K562 (cell line): Measurements from ENCODE around the gene BMS1. TPM values are rescaled to one million over a fixed set of nuclear protein-coding genes. Genes with fewer than 3 reads are reported as not detected.

ENCODE experiments used
- ETV5 ChIP-seq: sonication (generic); formaldehyde crosslinking; IDR thresholded peaks from 2 replicates; pipeline ENCODE4 v1.4.0; 2020; ENCODE audit warnings: low read depth, mild to moderate bottlenecking, missing genetic modification reagents
- JUNB ChIP-seq: fragments of 450-650 bp; formaldehyde crosslinking; conservative IDR thresholded peaks from 2 replicates; pipeline ENCODE4 v1.4.0; 2020; ENCODE audit warnings: mild to moderate bottlenecking
- KDM4B ChIP-seq, 2 experiments: fragments of 450-650 bp in 1 of 2; sonication (generic) in 1 of 2; IDR thresholded peaks; 2 replicates each; pipeline ENCODE4 v1.6.1; 2016 to 2017; ENCODE audit warnings: borderline replicate concordance in 2 of 2, antibody characterized with exemption in 1 of 2, low read depth in 1 of 2, mild to moderate bottlenecking in 1 of 2
- NRF1 ChIP-seq, 2 experiments: fragments of 450-650 bp; IDR thresholded peaks in 1 of 2; conservative IDR thresholded peaks in 1 of 2; 2 replicates each; pipeline ENCODE4 v1.6.1; 2014; ENCODE audit warnings: mild to moderate bottlenecking in 2 of 2
- PHF21A ChIP-seq: fragments of 450-650 bp; IDR thresholded peaks from 2 replicates; pipeline ENCODE4 v1.6.1; 2017; ENCODE audit warnings: low read depth, borderline replicate concordance
- SMC3 ChIP-seq: conservative IDR thresholded peaks from 2 replicates; pipeline ENCODE4 v1.6.1; 2011; ENCODE audit warnings: low read depth, low read length, improper control_type of control experiment; ENCODE audit not compliant: insufficient read depth
- TAL1 ChIP-seq: fragments of 450-650 bp; IDR thresholded peaks from 2 replicates; pipeline ENCODE4 v1.6.1; 2016; ENCODE audit warnings: mild to moderate bottlenecking
- THRAP3 ChIP-seq: fragments of 450-650 bp; IDR thresholded peaks from 2 replicates; pipeline ENCODE4 v1.6.1; 2016; ENCODE audit warnings: mild to moderate bottlenecking, inconsistent platforms, borderline replicate concordance
- ZNF696 ChIP-seq: fragments of 250-450 bp; sonication (Bioruptor Pico); conservative IDR thresholded peaks from 2 replicates; pipeline ENCODE4 v1.4.0; 2020; ENCODE audit warnings: mild to moderate bottlenecking, moderate library complexity
- ZNF77 ChIP-seq: fragments of 250-450 bp; sonication (Bioruptor Pico); IDR thresholded peaks from 2 replicates; pipeline ENCODE4 v1.5.0; 2020
- polyA plus RNA-seq, 8 experiments: library from polyadenylated mRNA; depleted of rRNA in 4 of 8; stranded (reverse) in 5 of 8; unstranded in 3 of 8; fragments of >200 nt; fragmentation: Nextera tagmentation in 2 of 8; fragmentation: Illumina TruSeq in 1 of 8; extraction: Ambion mirVana in 2 of 8; extraction: Trizol in 1 of 8; gene quantifications; 2 replicates each; pipeline versions ENCODE4 v1.2.1 to v1.2.3, GENCODE V29; 2011 to 2014; ENCODE audit warnings: inconsistent platforms in 1 of 8, missing spikeins in 1 of 8
- total RNA-seq, 7 experiments: library from RNA; depleted of rRNA in 6 of 7; stranded (reverse); fragments of >200 nt in 6 of 7; fragmentation: Illumina TruSeq in 2 of 7; extraction: Trizol in 2 of 7; gene quantifications; 2 replicates each; pipeline versions ENCODE4 v1.2.1 to v1.2.3, GENCODE V29; 2011 to 2021; ENCODE audit warnings: low replicate concordance in 1 of 7
- TF ChIP-seq, protein P1 (sequence below): sonication (generic); formaldehyde crosslinking; IDR thresholded peaks from 2 replicates; pipeline ENCODE4 v1.8.0; 2023; ENCODE audit warnings: mild to moderate bottlenecking, missing genetic modification reagents
- TF ChIP-seq, protein P2 (sequence below): sonication (generic); formaldehyde crosslinking; IDR thresholded peaks from 2 replicates; pipeline ENCODE4 v1.8.0; 2022; ENCODE audit warnings: missing genetic modification reagents, mild to moderate bottlenecking, borderline replicate concordance
- TF ChIP-seq, protein P3 (sequence below): IDR thresholded peaks from 2 replicates; pipeline ENCODE4 v1.6.1; 2014; ENCODE audit warnings: antibody characterized with exemption
- TF ChIP-seq, protein P4 (sequence below): conservative IDR thresholded peaks from 2 replicates; pipeline ENCODE4 v1.6.1; 2011; ENCODE audit warnings: low read depth, mild to moderate bottlenecking, low read length; ENCODE audit not compliant: control insufficient read depth

The BMS1 gene
- total and polyA plus RNA-seq, 9 of the 15 experiments (the other 6 are each of a cell fraction or from before 2014, with no cell fraction given), result 11.1 to 46.9 (median 32.7) TPM

DNA sequence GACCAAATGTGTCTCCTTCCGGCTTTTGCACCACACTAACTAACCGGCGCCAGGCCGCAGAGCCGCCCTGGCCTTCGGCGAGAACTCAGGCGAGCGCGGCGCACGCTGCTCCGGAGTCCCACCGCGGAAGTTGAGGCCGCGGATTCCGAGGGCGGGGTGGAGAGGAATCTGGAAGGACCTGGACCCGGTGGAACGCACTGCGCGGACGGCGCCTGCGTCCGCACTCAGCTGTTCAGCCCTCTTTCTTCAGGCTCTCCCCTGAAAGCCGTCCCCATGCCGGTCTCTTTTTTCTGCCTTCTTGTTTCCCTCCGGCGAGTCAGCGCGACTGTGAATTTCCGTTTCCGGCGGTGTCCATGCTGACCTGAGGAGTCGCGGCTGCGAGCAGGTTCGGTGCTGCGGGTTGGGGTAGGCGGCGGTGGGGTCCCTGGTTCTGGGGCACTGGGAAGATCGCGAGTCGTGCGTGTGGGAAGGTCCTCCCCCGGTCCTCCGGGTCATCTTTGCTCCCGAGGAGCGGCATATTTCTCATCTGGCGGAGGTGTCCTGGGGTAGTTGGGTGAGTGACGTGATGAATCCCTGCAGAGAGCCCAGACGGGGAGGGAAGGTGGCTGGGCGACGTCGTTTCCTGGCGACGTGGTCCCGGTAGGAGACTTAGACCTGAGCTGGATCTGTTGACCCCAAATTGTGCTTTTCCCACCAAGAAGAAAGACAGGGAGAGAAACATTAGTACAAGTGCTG is at the start of gene BMS1 (continued):
- peak in 1 of 2 experiments; percentile 98; a peak in 2 of 4 replicates for TF ChIP-seq KDM4B (IDR thresholded peaks at IDR 0.05; ENCODE audit: borderline replicate concordance in 2 of 2, low read depth in 1 of 2)
- peak; percentile 95; the same call in 1 of the 2 replicates for TF ChIP-seq THRAP3
- TF ChIP-seq, protein P1, sequence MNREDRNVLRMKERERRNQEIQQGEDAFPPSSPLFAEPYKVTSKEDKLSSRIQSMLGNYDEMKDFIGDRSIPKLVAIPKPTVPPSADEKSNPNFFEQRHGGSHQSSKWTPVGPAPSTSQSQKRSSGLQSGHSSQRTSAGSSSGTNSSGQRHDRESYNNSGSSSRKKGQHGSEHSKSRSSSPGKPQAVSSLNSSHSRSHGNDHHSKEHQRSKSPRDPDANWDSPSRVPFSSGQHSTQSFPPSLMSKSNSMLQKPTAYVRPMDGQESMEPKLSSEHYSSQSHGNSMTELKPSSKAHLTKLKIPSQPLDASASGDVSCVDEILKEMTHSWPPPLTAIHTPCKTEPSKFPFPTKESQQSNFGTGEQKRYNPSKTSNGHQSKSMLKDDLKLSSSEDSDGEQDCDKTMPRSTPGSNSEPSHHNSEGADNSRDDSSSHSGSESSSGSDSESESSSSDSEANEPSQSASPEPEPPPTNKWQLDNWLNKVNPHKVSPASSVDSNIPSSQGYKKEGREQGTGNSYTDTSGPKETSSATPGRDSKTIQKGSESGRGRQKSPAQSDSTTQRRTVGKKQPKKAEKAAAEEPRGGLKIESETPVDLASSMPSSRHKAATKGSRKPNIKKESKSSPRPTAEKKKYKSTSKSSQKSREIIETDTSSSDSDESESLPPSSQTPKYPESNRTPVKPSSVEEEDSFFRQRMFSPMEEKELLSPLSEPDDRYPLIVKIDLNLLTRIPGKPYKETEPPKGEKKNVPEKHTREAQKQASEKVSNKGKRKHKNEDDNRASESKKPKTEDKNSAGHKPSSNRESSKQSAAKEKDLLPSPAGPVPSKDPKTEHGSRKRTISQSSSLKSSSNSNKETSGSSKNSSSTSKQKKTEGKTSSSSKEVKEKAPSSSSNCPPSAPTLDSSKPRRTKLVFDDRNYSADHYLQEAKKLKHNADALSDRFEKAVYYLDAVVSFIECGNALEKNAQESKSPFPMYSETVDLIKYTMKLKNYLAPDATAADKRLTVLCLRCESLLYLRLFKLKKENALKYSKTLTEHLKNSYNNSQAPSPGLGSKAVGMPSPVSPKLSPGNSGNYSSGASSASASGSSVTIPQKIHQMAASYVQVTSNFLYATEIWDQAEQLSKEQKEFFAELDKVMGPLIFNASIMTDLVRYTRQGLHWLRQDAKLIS (CRISPR knock-in tag), result peak; percentile 94
- no peak for TF ChIP-seq ZNF77 (CRISPR knock-in tag)
- TF ChIP-seq, protein P2, sequence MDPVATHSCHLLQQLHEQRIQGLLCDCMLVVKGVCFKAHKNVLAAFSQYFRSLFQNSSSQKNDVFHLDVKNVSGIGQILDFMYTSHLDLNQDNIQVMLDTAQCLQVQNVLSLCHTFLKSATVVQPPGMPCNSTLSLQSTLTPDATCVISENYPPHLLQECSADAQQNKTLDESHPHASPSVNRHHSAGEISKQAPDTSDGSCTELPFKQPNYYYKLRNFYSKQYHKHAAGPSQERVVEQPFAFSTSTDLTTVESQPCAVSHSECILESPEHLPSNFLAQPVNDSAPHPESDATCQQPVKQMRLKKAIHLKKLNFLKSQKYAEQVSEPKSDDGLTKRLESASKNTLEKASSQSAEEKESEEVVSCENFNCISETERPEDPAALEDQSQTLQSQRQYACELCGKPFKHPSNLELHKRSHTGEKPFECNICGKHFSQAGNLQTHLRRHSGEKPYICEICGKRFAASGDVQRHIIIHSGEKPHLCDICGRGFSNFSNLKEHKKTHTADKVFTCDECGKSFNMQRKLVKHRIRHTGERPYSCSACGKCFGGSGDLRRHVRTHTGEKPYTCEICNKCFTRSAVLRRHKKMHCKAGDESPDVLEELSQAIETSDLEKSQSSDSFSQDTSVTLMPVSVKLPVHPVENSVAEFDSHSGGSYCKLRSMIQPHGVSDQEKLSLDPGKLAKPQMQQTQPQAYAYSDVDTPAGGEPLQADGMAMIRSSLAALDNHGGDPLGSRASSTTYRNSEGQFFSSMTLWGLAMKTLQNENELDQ (CRISPR knock-in tag), result peak; percentile 95; the same call in 1 of the 2 replicates
- TF ChIP-seq SMC3, result peak; percentile 36; the same call in 1 of the 2 replicates
- TF ChIP-seq PHF21A, result peak; percentile 80; the same call in 1 of the 2 replicates
- no peak for TF ChIP-seq JUNB (CRISPR knock-in tag)
- TF ChIP-seq NRF1 (conservative IDR thresholded peaks at IDR 0.05 in 1 of 2, IDR thresholded peaks at IDR 0.05 in 1 of 2), result peak; percentile 88 to 91
- TF ChIP-seq, protein P3, sequence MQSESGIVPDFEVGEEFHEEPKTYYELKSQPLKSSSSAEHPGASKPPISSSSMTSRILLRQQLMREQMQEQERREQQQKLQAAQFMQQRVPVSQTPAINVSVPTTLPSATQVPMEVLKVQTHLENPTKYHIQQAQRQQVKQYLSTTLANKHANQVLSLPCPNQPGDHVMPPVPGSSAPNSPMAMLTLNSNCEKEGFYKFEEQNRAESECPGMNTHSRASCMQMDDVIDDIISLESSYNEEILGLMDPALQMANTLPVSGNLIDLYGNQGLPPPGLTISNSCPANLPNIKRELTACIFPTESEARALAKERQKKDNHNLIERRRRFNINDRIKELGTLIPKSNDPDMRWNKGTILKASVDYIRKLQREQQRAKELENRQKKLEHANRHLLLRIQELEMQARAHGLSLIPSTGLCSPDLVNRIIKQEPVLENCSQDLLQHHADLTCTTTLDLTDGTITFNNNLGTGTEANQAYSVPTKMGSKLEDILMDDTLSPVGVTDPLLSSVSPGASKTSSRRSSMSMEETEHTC, result no peak
- peak; percentile 68 for TF ChIP-seq ETV5 (CRISPR knock-in tag)
- TF ChIP-seq TAL1, result 0 out of 2 replicates have a peak, but pooled peaks have one; percentile 21
- TF ChIP-seq, protein P4, sequence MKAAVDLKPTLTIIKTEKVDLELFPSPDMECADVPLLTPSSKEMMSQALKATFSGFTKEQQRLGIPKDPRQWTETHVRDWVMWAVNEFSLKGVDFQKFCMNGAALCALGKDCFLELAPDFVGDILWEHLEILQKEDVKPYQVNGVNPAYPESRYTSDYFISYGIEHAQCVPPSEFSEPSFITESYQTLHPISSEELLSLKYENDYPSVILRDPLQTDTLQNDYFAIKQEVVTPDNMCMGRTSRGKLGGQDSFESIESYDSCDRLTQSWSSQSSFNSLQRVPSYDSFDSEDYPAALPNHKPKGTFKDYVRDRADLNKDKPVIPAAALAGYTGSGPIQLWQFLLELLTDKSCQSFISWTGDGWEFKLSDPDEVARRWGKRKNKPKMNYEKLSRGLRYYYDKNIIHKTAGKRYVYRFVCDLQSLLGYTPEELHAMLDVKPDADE, result peak; percentile 88; the same call in 1 of the 2 replicates
- TF ChIP-seq ZNF696 (CRISPR knock-in tag), result no peak
